HG03025 (cell line): Measurements from ENCODE around the gene GSK3B.
"Not testable (repeated sequence)": the region's sequence is repeated elsewhere in the genome, so short reads cannot be mapped to it uniquely, and the experiment has no call there.

Experiments used
- ATAC-seq: cut with Tn5 transposase; IDR thresholded peaks from one replicate; pipeline ENCODE4 v1.9.1; 2021; ENCODE audit warnings: mild to moderate bottlenecking, moderate library complexity; ENCODE audit not compliant: unreplicated experiment, low FRiP score

GSK3B gene

GRCh38 chr3:120059081-120059864 lies 35.0 kb downstream of the GSK3B start:
- ATAC-seq, result no peak

GRCh38 chr3:120057626-120058025 lies 36.6 kb downstream of the GSK3B start:
- ATAC-seq, result no peak

GRCh38 chr3:120057029-120057428 lies 37.2 kb downstream of the GSK3B start:
- no peak for ATAC-seq

- ATAC-seq, result not testable (repeated sequence)
These were observed 40.6 kb downstream of the GSK3B start for GRCh38 chr3:120053647-120054046.

GRCh38 chr3:120052677-120053076 lies 41.6 kb downstream of the GSK3B start:
- no peak for ATAC-seq

GRCh38 chr3:120052225-120052624 lies 42.0 kb downstream of the GSK3B start:
- no peak for ATAC-seq

GRCh38 chr3:120051570-120051969 lies 42.7 kb downstream of the GSK3B start:
- ATAC-seq, result not testable (repeated sequence)

GRCh38 chr3:120049881-120050539 lies 44.2 kb downstream of the GSK3B start:
- no peak for ATAC-seq

GRCh38 chr3:120049072-120049471 lies 45.2 kb downstream of the GSK3B start:
- no peak for ATAC-seq

- no peak for ATAC-seq
These were observed 45.7 kb downstream of the GSK3B start for GRCh38 chr3:120048355-120049041.

GRCh38 chr3:120047686-120048085 lies 46.6 kb downstream of the GSK3B start:
- ATAC-seq, result no peak

- ATAC-seq, result no peak
These were observed 53.4 kb downstream of the GSK3B start for GRCh38 chr3:120040813-120041377.

GRCh38 chr3:120039642-120040610 lies 54.3 kb downstream of the GSK3B start:
- no peak for ATAC-seq

GRCh38 chr3:120033596-120033995 lies 60.7 kb downstream of the GSK3B start:
- ATAC-seq, result no peak

GRCh38 chr3:120031561-120031960 lies 62.7 kb downstream of the GSK3B start:
- ATAC-seq, result no peak

- ATAC-seq, result no peak
These were observed 64.5 kb downstream of the GSK3B start for GRCh38 chr3:120029749-120030148.

- no peak for ATAC-seq
These were observed 65.8 kb downstream of the GSK3B start for GRCh38 chr3:120028271-120029047.

GRCh38 chr3:120027226-120027625 lies 67.0 kb downstream of the GSK3B start:
- ATAC-seq, result no peak

- no peak for ATAC-seq
These were observed 68.7 kb downstream of the GSK3B start for GRCh38 chr3:120025520-120025919.
